IMR-90 (cell line): Measurements from ENCODE around the gene DDC. TPM values are rescaled to one million over a fixed set of nuclear protein-coding genes. Genes with fewer than 3 reads are reported as not detected.

Source experiments
- ATAC-seq: fragments of 200-7000 bp; cut with Tn5 transposase; 2 replicates; pipeline ENCODE4 v1.9.1; 2020; ENCODE audit warnings: low read depth, mild to moderate bottlenecking, moderate library complexity
- BruUV-seq: library from RNA; stranded (reverse); fragments of 400-500 nt; replicated peaks from 2 replicates; lab custom pipeline; 2021; lab: Mats Ljungman, UMichigan
- CTCF ChIA-PET: fragments of 300-600 bp; formaldehyde crosslinking; extraction: SDS; loops from one replicate; lab custom pipeline; 2021; ENCODE audit warnings: antibody characterized with exemption; lab: Yijun Ruan, JAX
- POLR2A ChIA-PET: fragments of 300-600 bp; sonication (Branson Sonifier 250); formaldehyde crosslinking; loops from one replicate; lab custom pipeline; 2022; ENCODE audit warnings: antibody characterized with exemption; ENCODE audit not compliant: unreplicated experiment; lab: Charles Lee
- DNase-seq: peaks from one replicate; pipeline ENCODE4 v3.0.0; 2013
- H2AFZ ChIP-seq: replicated peaks from 2 replicates; pipeline ENCODE3; 2013; ENCODE audit warnings: low read length, mild to moderate bottlenecking; ENCODE audit not compliant: poor library complexity
- H2AK5ac ChIP-seq: 2 replicates; pipeline ENCODE4 v1.6.1; 2013; ENCODE audit warnings: low read depth, low read length, inconsistent platforms
- H2AK9ac ChIP-seq: replicated peaks from 2 replicates; pipeline ENCODE3; 2013; ENCODE audit warnings: mild to moderate bottlenecking, low read depth, low read length, moderate library complexity; ENCODE audit not compliant: poor library complexity
- H2BK120ac ChIP-seq: 2 replicates; pipeline ENCODE4 v1.6.1; 2013; ENCODE audit warnings: low read depth, low read length, inconsistent platforms
- H2BK15ac ChIP-seq: 3 replicates; pipeline ENCODE4 v1.6.1; 2013; ENCODE audit warnings: low read depth, low read length, inconsistent platforms
- H2BK20ac ChIP-seq: 2 replicates; pipeline ENCODE4 v1.6.1; 2013; ENCODE audit warnings: low read depth, mild to moderate bottlenecking, inconsistent platforms, low read length, moderate library complexity
- H2BK5ac ChIP-seq: 2 replicates; pipeline ENCODE4 v1.6.1; 2013; ENCODE audit warnings: mild to moderate bottlenecking, low read depth, low read length, inconsistent platforms; ENCODE audit not compliant: poor library complexity, severe bottlenecking
- H3K14ac ChIP-seq: replicated peaks from 2 replicates; pipeline ENCODE4 v1.6.1; 2013; ENCODE audit warnings: low read depth, low read length, inconsistent platforms
- H3K18ac ChIP-seq: 2 replicates; pipeline ENCODE4 v1.6.1; 2013; ENCODE audit warnings: low read depth, low read length, control low read depth
- H3K23ac ChIP-seq: 2 replicates; pipeline ENCODE4 v1.6.1; 2013; ENCODE audit warnings: low read depth, low read length, inconsistent platforms
- H3K27ac ChIP-seq: 2 replicates; pipeline ENCODE4 v1.5.1; 2013; ENCODE audit warnings: mild to moderate bottlenecking, control low read depth, low read length; ENCODE audit not compliant: insufficient read depth
- H3K27me3 ChIP-seq: 2 replicates; pipeline ENCODE4 v1.6.1; 2013; ENCODE audit warnings: low read length; ENCODE audit not compliant: control insufficient read depth, insufficient read depth
- H3K36me3 ChIP-seq: 2 replicates; pipeline ENCODE4 v1.6.1; 2013; ENCODE audit warnings: low read length, mixed read lengths; ENCODE audit not compliant: control insufficient read depth, insufficient read depth
- H3K4ac ChIP-seq: 2 replicates; pipeline ENCODE4 v1.6.1; 2013; ENCODE audit warnings: low read depth, low read length, inconsistent platforms
- H3K4me1 ChIP-seq: 2 replicates; pipeline ENCODE4 v1.6.1; 2013; ENCODE audit warnings: low read length, mixed read lengths; ENCODE audit not compliant: control insufficient read depth, insufficient read depth
- H3K4me2 ChIP-seq: 2 replicates; pipeline ENCODE4 v1.6.1; 2013; ENCODE audit warnings: low read depth, mild to moderate bottlenecking, control low read depth, low read length, moderate library complexity
- H3K4me3 ChIP-seq: 2 replicates; pipeline ENCODE4 v1.5.1; 2013; ENCODE audit warnings: low read depth, mild to moderate bottlenecking, control low read depth, low read length, moderate library complexity; ENCODE audit not compliant: insufficient read depth
- H3K56ac ChIP-seq: 2 replicates; pipeline ENCODE4 v1.6.1; 2013; ENCODE audit warnings: low read length, inconsistent platforms; ENCODE audit not compliant: insufficient read depth; ENCODE audit errors: extremely low read depth
- H3K79me1 ChIP-seq, 2 experiments: 2 replicates each; pipeline ENCODE4 v1.6.1; 2013; ENCODE audit warnings: low read length in 2 of 2, inconsistent platforms in 1 of 2, low read depth in 1 of 2
- H3K9ac ChIP-seq: 2 replicates; pipeline ENCODE4 v1.6.1; 2013; ENCODE audit warnings: low read depth, low read length, control low read depth
- H3K9me1 ChIP-seq: 2 replicates; pipeline ENCODE4 v1.6.1; 2013; ENCODE audit warnings: low read length, inconsistent platforms; ENCODE audit not compliant: insufficient read depth
- H3K9me3 ChIP-seq: 2 replicates; pipeline ENCODE4 v1.6.1; 2013; ENCODE audit warnings: low read length; ENCODE audit not compliant: control insufficient read depth, insufficient read depth
- H4K20me1 ChIP-seq: 2 replicates; pipeline ENCODE4 v1.6.1; 2013; ENCODE audit warnings: low read length, inconsistent platforms; ENCODE audit not compliant: insufficient read depth
- H4K5ac ChIP-seq: 2 replicates; pipeline ENCODE4 v1.6.1; 2013; ENCODE audit warnings: mild to moderate bottlenecking, low read depth, low read length, control low read depth
- H4K8ac ChIP-seq, 2 experiments: 2 replicates each; pipeline ENCODE4 v1.6.1; 2013; ENCODE audit warnings: low read depth in 2 of 2, low read length in 2 of 2, control low read depth in 1 of 2, inconsistent platforms in 1 of 2
- H4K91ac ChIP-seq: 2 replicates; pipeline ENCODE4 v1.6.1; 2013; ENCODE audit warnings: low read depth, low read length, inconsistent platforms; ENCODE audit not compliant: insufficient read depth
- BHLHE40 ChIP-seq: fragments of 150-350 bp; IDR thresholded peaks from 2 replicates; pipeline ENCODE4 v1.6.1; 2016; ENCODE audit warnings: mild to moderate bottlenecking, low read depth, low read length
- MAZ ChIP-seq: IDR thresholded peaks from 2 replicates; pipeline ENCODE4 v1.6.1; 2012; ENCODE audit warnings: low read depth, mild to moderate bottlenecking, low read length, improper control_type of control experiment, moderate library complexity, borderline replicate concordance
- MXI1 ChIP-seq: IDR thresholded peaks from 2 replicates; pipeline ENCODE4 v1.6.1; 2012; ENCODE audit warnings: low read depth, mild to moderate bottlenecking, low read length, moderate library complexity, borderline replicate concordance
- RFX5 ChIP-seq: IDR thresholded peaks from 2 replicates; pipeline ENCODE4 v1.8.0; 2012; ENCODE audit warnings: low read depth, mild to moderate bottlenecking, low read length, moderate library complexity
- WGBS, 2 experiments: methylation state at CpG; one replicate each; pipeline versions ENCODE4 v1.1.5 to v1.1.7; 2013; ENCODE audit warnings: missing lambda C conversion rate in 2 of 2; ENCODE audit not compliant: insufficient read length in 1 of 2; ENCODE audit errors: extremely low coverage in 2 of 2; 5-methylcytosine and 5-hydroxymethylcytosine counted together
- dilution Hi-C: fragments of 300-500 bp; cut with HindIII; formaldehyde crosslinking; loops from one replicate; pipeline ENCODE4 v1.14.3; 2018; ENCODE audit warnings: low sequenced_read_pairs; ENCODE audit not compliant: unreplicated experiment
- in situ Hi-C: fragments of 300-500 bp; cut with MboI; formaldehyde crosslinking; loops from 3 replicates; pipeline ENCODE4 v1.14.3; 2019; ENCODE audit warnings: low sequenced_read_pairs, inconsistent platforms, mixed read lengths
- intact Hi-C: fragments of 100-400 bp; cut with micrococcal nuclease; formaldehyde crosslinking; loops from 2 replicates; pipeline ENCODE4 v1.10.0; 2022
- polyA plus RNA-seq, 3 experiments: library from polyadenylated mRNA; depleted of rRNA; stranded (reverse); fragments of >200 nt; gene quantifications; 2 replicates each; pipeline ENCODE4 v1.2.3, GENCODE V29; 2012; ENCODE audit warnings: low replicate concordance in 1 of 3
- total RNA-seq: library from RNA; depleted of rRNA; stranded (reverse); fragments of >200 nt; gene quantifications from 2 replicates; pipeline ENCODE4 v1.2.3, GENCODE V29; 2012
- TF ChIP-seq, protein P1 (sequence below): fragments of 150-350 bp; IDR thresholded peaks from 2 replicates; pipeline ENCODE4 v1.6.1; 2017; ENCODE audit warnings: mild to moderate bottlenecking, antibody characterized with exemption, low read length, low read depth

DDC gene
- total and polyA plus RNA-seq, 2 of the 4 experiments (the other 2 are of a cell fraction), result not detected

DNA sequence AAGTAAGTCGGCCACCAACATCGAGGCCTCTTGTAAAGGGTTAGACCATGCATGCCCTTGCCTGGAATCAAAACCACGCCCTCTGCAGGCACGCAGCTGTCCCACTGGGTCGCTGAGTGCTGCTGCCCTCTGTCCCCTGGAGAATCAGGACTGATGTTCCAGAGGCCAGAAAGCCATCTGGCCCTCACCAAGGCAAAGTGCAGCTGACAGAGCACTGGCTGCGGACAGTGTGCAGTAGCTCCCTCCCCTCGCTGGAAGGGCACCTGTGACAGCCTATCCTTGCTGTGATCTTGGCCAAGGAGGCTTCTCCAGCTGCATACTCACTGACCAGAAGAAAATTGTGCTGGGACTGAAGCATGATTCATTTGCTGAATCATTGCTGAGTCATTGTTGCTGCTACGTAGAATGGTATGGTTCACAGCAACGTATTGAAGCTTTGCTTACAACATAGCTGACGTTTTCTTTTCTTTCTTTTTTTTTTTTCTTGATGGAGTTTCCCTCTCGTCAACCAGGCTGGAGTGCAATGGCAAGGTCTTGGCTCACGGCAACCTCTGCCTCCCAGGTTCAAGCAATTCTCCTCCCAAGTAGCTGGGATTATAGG is 30.4 kb downstream of the DDC start (continued):
- peak; percentile 82; the same call in 1 of the 2 replicates for TF ChIP-seq MAZ

DNA sequence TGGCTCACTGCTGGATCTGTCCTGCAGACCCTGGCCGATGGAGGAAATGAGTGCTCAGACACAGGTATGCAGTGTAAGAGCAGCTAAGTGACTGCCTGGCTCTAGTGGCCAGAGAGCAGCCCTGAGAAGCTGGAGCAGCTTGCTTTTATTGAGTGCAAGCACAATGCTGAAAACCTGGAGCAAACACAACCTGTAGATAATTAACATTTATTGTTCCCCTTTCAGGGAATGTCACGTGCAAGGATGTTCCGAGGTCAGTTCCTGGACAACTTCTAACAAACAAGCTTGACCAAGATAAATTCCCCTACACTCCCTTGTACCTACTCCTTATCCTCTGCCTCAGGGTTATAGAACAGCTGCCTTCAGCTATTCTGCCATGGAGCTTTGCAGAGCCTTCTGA is 31.3 kb downstream of the DDC start:
- Histone ChIP-seq H4K8ac (no peak overlapping the region), H2AFZ (no peak overlapping the region), H4K20me1 (no peaks in the 10 kb centered on the region), H3K23ac (no peak overlapping the region), H3K27me3 (peaks cover 1% of the 10 kb centered on the region), H2BK20ac (peak overlapping the region; percentile 39; the same call in 1 of the 2 replicates), H2AK5ac (no peak overlapping the region), H3K18ac (no peak overlapping the region), H2AK9ac (no peak overlapping the region), H3K4me3 (no peak overlapping the region), H3K9ac (no peak overlapping the region), H2BK120ac (peak overlapping the region; percentile 52), H3K4me2 (no peak overlapping the region), H3K9me3 (no peaks in the 10 kb centered on the region), H3K4ac (no peak overlapping the region), H4K91ac (no peak overlapping the region), H3K36me3 (no peaks in the 10 kb centered on the region), H3K79me1 (no peaks in the 10 kb centered on the region), H4K5ac (no peak overlapping the region), H3K4me1 (peaks cover 5% of the 10 kb centered on the region), H3K9me1 (no peaks in the 10 kb centered on the region), H3K27ac (no peak overlapping the region), H3K14ac (no peak overlapping the region), H2BK15ac (peak overlapping the region; percentile 25; the same call in 1 of the 3 replicates), H2BK5ac (no peak overlapping the region), H3K56ac (no peak overlapping the region)
- TF ChIP-seq MXI1, result no peak
- no peak for TF ChIP-seq BHLHE40
- TF ChIP-seq, protein P1, sequence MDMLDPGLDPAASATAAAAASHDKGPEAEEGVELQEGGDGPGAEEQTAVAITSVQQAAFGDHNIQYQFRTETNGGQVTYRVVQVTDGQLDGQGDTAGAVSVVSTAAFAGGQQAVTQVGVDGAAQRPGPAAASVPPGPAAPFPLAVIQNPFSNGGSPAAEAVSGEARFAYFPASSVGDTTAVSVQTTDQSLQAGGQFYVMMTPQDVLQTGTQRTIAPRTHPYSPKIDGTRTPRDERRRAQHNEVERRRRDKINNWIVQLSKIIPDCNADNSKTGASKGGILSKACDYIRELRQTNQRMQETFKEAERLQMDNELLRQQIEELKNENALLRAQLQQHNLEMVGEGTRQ, result no peak
- no peak for TF ChIP-seq RFX5
- BruUV-seq, result no TSS peak
- in situ Hi-C loops (no loop called here), dilution Hi-C loops (no loop called here), intact Hi-C loops (no loop called here)
- DNase-seq (no peak), ATAC-seq (no peak)
- POLR2A ChIA-PET, result no interaction called here
- 87% methylated on average over 3 of the region's 3 CpGs; no CpG with 5 or more reads in 1 of the 2 experiments for WGBS, 2 experiments
- CTCF ChIA-PET, result no interaction called here
